ENCODE data around the gene DTNA.

DTNA gene

DNA sequence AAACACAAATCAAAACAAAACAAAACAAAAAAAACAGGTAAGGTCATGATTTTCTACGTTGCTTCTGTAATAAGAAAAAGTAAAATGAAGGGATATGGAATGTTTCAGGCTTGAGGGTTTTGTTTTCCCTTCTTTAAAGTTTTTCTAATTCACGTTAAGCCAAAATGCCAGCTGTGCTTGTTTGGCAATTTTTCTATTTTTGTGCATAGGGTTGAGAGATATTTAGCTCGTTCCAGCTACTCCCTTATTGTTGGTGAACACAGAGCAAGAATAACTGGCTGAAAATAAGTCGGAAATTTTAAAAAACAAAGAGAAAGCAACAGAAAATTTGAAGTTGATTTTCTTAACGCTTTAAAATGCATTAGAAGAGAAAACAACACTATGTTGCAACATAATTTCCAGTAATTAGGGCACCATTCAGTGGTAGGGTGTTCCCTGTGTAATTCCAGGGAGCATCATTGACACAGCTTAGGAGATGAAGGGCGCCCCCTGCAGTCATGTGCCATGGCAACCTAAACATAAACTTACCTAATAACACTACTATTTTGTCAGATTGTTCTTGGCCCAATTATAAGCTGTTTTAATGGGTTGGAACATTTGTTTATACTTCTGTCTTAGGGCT is 99.5 kb downstream of the DTNA start:
- no peak for DNase-seq

DNA sequence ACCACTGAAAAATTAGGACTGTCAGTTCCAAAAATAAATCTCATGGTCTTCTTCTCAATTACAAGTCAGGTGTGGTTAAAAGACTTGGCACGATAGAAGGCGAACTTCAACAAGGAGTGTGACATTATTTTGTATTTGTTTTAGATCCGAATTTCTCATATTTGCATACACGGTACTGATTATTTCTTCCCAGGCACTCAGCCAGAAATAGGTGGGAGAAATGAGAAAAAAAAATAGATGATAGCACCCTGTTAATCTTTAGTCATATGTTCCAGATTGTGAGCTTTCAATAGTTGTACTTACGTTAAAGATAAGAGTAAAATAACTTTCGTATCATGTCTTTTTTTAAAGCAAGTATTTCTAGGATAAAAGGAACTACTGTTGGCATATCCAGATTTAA is 106.1 kb downstream of the DTNA start:
- no peak for DNase-seq

DNA sequence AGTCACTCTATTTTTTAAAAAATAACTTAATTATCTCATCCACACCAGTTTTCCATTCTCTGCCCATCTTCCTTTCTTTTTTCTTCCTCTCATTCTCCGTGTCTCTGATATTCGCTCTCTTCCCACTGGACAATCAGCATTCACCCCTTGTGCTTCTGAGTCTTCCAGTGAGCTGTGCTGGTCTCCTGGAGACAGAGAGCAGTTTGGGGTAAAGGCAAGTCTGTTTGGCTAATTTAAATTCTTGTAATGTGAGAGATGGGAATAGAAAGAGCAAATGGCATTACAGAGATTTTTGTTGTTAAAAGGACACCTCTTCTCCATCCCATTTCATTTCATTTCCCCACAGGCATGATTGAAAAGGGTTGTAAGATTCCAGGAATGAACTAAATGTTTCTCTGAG is 107.5 kb downstream of the DTNA start:
- DNase-seq, result no peak

GRCh38 chr18:34818064-34818463 is 108.0 kb downstream of the DTNA start:
- no peak for DNase-seq

DNA sequence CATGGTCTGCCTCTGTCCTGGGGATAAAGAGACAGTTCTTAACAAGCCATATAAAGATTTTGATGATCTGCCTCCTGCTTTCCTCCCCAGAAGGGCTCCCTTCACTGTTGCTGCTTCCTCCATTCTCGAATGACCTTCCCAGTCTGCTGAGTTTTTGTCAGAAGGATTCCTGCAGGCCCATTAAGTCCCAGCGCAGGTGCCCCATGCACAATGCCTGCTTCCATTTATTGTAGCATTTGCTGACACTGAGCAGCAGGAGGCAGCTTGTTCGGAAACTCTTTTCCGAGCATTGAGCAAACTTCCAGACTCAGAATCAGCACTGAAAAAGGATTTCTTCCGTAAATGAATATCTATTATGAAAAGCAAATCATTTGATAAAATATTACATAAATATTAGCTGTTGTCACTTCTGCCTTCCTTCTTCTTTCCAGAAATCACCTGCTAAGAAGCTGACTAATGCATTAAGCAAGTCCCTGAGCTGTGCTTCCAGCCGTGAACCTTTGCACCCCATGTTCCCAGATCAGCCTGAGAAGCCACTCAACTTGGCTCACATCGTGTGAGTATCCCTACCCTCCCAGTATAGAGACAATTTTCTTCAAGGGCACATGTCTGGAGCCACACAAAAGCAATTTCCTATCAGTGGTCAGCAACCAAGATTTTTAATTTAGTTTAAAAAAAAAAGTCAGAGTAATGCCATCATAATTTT is 110.4 kb downstream of the DTNA start:
- DNase-seq, result no peak

- no peak for DNase-seq
These were observed 111.6 kb downstream of the DTNA start for GRCh38 chr18:34821669-34822210.

GRCh38 chr18:34828093-34828492 is 118.0 kb downstream of the DTNA start:
- no peak for DNase-seq

DNA sequence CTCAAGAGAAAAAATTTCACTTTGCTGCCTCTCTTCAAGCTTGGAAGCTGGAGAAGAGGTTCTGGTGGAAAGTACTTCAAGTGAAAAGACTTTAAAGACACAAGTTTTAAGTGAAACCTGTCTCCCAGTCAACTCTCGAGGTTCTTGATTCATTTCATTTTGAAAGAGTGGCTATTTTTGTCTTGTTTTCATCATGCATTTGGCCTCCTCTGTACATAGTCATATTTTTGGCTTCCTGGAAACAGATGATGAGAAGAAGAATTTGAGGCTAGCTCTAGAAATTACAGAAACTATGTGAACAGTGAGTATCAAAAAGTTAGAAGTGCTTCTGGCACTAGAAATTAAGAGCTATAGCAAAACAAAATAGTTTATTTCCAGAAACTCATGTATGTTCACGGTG is 124.8 kb downstream of the DTNA start:
- DNase-seq, result no peak

DNA sequence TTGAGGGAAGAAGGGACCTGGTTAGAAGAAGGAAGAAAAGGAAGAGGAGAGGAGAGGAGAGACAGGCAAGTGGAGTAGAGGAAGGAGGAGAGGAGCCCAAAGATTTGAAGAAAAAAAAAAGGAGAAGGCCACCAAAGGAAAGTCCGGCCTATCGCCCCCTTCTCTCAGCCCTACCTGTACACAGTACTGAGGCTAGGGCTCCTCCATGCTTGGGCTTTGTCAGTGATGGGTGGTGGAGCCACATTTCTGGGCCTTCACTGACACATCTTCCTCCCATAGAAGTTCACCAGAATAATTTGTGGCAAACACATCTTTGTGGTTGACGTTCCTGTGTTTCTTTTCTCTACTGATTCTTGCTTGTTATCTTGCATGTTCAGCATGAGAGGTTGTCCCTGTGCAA is 125.4 kb downstream of the DTNA start:
- DNase-seq, result no peak

- no peak for DNase-seq
These were observed 127.7 kb downstream of the DTNA start for GRCh38 chr18:34837769-34838272.

GRCh38 chr18:34838669-34839068 is 128.6 kb downstream of the DTNA start:
- no peak for DNase-seq

GRCh38 chr18:34840256-34840826 is 130.2 kb downstream of the DTNA start:
- DNase-seq, result no peak

GRCh38 chr18:34841891-34842290 is 131.8 kb downstream of the DTNA start:
- DNase-seq, result no peak

- no peak for DNase-seq
These were observed 134.0 kb downstream of the DTNA start for GRCh38 chr18:34844072-34844471.

DNA sequence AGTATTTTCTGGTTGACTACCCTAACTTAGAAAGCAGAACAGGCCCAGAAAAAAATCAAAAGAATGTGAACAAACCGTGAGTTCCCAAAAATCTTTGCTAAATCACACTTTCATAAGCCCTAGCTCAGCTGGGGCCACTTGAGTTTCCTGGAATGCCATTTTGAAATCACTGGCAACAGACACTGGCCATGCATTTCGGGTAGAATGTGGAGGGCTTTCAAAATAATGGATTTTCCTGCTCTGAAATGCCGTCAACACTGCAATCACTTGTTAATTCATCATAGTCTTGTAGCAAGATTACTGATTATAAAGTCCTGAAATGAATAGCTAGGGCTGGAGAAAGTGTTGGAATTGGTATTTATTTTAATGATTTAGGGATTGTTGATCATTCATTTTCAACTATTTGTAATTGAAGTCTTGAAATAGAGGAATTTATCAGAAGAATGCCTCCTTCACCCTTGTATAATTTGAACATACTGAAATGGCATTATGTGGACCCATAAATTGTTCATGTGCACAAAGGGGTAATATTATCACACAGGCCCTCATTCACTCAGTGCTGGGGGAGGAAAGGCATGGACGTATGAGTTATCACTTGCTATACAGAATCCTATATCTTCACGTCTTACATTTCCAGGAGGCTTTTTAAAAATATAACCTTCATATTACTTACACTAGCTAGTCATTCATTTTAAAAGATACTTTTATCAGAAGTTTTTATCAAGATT is 134.8 kb downstream of the DTNA start:
- DNase-seq, result no peak

GRCh38 chr18:34847408-34847807 is 137.3 kb downstream of the DTNA start:
- DNase-seq, result no peak

- no peak for DNase-seq
These were observed 138.1 kb downstream of the DTNA start for GRCh38 chr18:34848156-34848555.

- DNase-seq, result no peak
These were observed 138.6 kb downstream of the DTNA start for GRCh38 chr18:34848695-34849094.

DNA sequence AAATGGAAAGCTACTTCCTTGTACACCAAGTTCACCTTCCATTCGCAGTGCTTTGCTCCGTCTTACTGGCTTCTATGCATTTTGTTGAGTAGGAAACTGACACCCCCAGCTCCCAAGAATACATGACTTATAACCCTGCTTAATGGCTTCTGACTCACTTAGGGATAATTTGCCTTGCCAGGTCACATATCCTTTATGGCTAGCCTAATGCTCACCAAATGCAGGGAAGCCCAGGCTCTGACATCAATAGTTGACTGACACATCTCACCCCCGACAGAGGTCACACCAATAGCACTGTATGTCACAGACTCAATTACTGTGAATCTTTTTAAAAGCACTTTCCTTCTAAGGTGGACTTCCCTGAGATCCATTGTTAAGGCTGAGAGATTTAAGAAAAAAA is 147.2 kb downstream of the DTNA start:
- DNase-seq, result no peak

GRCh38 chr18:34858188-34858587 is 148.1 kb downstream of the DTNA start:
- DNase-seq, result no peak

GRCh38 chr18:34859496-34859895 is 149.4 kb downstream of the DTNA start:
- no peak for DNase-seq

DNA sequence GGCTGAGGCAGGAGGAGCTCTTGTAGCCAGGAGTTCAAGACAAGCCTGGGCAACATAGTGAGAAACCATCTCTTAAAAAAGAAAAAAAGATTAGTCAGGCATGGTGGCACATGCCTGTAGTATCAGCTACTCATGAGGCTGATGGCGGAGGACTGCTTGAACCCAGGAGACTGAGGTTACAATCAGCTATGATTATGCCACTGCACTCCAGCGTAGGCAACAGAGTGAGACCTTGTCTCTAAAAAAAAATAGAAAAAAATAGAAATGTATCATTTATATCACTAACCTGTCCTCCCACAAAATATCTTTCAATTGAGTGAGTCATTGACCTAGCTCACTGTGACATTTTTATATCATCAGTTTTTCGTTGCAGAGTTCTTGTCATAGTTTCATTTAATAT is 152.5 kb downstream of the DTNA start:
- no peak for DNase-seq

DNA sequence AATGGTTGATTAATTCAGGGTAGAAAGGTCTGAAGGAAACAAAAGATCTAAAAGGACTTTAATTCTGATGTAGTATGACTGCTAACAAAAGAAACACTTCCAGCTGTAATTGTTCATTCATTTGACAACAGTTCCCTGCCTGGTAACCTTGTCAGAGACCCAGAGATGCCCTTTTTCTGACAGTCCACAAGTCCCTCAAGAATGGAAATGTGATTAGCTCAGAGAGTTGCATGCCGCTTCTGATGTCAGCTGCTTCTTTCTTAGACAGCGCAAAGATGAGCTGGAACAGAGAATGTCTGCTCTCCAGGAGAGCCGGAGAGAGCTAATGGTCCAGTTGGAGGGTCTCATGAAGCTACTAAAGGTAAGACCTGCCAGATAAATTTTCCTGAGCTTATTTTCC is 153.6 kb downstream of the DTNA start:
- DNase-seq, result no peak

Measured in DMS79 (cell line).